Chondrocyte (in vitro differentiated cells): Measurements from ENCODE around the gene SDK2. TPM values are rescaled to one million over a fixed set of nuclear protein-coding genes. Genes with fewer than 3 reads are reported as not detected.

Source experiments
- DNase-seq: peaks from one replicate; pipeline ENCODE4 v3.0.0; 2021; ENCODE audit warnings: mixed read lengths, low spot score
- H3K27ac Mint-ChIP-seq: one replicate; pipeline ENCODE4 v1.8.0; 2021; ENCODE audit warnings: mild to moderate bottlenecking, moderate library complexity, mixed read lengths; ENCODE audit not compliant: unreplicated experiment
- H3K27me3 Mint-ChIP-seq: 2 replicates; pipeline ENCODE4 v1.8.0; 2021; ENCODE audit warnings: low read depth, mixed read lengths
- H3K36me3 Mint-ChIP-seq: 2 replicates; pipeline ENCODE4 v1.8.0; 2021; ENCODE audit warnings: low read depth, mixed read lengths
- H3K4me1 Mint-ChIP-seq: 2 replicates; pipeline ENCODE4 v1.8.0; 2021; ENCODE audit warnings: low read depth, mild to moderate bottlenecking, mixed read lengths
- H3K4me3 Mint-ChIP-seq: one replicate; pipeline ENCODE4 v1.8.0; 2021; ENCODE audit warnings: mild to moderate bottlenecking, moderate library complexity, mixed read lengths; ENCODE audit not compliant: unreplicated experiment
- H3K9me3 Mint-ChIP-seq: 2 replicates; pipeline ENCODE4 v1.8.0; 2021; ENCODE audit warnings: low read depth, mixed read lengths
- total RNA-seq: library from RNA; stranded (reverse); gene quantifications from 3 replicates; pipeline ENCODE4 v1.2.1, GENCODE V29; 2021
- TF ChIP-seq, protein P1 (sequence below): fragments of 200-600 bp; sonication (generic); IDR thresholded peaks from 2 replicates; pipeline ENCODE4 v1.5.0; 2021; ENCODE audit warnings: antibody characterized with exemption, mild to moderate bottlenecking, moderate library complexity

SDK2 gene
- total RNA-seq, 1 donor from 2014 or later = 15.8 TPM

DNA sequence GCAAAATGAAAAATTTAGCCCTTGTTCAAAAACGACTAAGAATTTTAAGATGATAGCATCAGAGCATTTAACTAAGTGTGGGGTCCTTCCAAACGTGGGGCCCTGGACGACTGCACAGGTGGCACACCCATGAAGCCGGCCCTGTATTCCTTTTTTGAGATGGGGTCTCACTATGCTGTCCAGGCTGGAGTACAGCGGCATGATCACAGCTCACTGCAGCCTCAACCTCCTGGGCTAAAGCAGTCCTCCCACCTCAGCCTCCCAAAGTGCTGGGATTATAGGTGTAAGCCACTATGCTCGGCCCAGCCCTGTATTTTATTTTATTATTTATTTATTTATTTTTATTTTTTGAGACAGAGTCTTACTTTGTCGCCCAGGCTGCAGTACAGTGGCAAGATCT, 241.8 kb downstream of the SDK2 start:
- H3K27me3 Mint-ChIP-seq = no peaks in the 10 kb centered on the region

DNA sequence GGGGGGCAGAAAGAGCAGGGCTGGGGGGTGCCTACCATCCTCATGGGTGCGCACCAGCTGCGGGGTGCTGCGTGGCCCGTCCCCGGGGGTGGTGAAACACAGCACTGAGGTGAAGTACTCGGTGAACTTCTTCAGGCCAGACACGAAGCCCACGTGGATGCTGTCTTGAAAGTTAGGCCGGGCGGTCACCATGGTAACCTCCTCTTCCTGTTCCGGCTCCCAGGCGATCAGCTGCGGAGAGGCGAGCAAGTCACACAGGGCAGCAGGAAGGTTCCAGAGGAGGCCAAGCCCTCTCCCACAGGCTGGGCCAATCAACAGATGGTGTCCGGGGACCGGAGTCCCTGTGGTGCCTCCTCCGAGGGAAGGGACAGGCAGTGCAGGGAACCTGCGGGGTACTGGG, 242.3 kb downstream of the SDK2 start:
- Mint-ChIP-seq H3K27ac (no peak overlapping the region), H3K4me1 (peaks cover 9% of the 10 kb centered on the region), H3K36me3 (peaks cover 18% of the 10 kb centered on the region), H3K9me3 (no peaks in the 10 kb centered on the region), H3K27me3 (no peaks in the 10 kb centered on the region), H3K4me3 (no peak overlapping the region)
- TF ChIP-seq, protein P1, sequence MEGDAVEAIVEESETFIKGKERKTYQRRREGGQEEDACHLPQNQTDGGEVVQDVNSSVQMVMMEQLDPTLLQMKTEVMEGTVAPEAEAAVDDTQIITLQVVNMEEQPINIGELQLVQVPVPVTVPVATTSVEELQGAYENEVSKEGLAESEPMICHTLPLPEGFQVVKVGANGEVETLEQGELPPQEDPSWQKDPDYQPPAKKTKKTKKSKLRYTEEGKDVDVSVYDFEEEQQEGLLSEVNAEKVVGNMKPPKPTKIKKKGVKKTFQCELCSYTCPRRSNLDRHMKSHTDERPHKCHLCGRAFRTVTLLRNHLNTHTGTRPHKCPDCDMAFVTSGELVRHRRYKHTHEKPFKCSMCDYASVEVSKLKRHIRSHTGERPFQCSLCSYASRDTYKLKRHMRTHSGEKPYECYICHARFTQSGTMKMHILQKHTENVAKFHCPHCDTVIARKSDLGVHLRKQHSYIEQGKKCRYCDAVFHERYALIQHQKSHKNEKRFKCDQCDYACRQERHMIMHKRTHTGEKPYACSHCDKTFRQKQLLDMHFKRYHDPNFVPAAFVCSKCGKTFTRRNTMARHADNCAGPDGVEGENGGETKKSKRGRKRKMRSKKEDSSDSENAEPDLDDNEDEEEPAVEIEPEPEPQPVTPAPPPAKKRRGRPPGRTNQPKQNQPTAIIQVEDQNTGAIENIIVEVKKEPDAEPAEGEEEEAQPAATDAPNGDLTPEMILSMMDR = no peak
- DNase-seq = peak; percentile 80

More for the DNA sequence above, 241.8 kb downstream of the SDK2 start:
- H3K4me1 Mint-ChIP-seq = peaks cover 4% of the 10 kb centered on the region
- no peak overlapping the region for H3K4me3 Mint-ChIP-seq
- no peak for DNase-seq
- H3K27ac Mint-ChIP-seq = no peak overlapping the region
- TF ChIP-seq, protein P1 = no peak
- H3K36me3 Mint-ChIP-seq = peaks cover 15% of the 10 kb centered on the region
- H3K9me3 Mint-ChIP-seq = no peaks in the 10 kb centered on the region

DNA sequence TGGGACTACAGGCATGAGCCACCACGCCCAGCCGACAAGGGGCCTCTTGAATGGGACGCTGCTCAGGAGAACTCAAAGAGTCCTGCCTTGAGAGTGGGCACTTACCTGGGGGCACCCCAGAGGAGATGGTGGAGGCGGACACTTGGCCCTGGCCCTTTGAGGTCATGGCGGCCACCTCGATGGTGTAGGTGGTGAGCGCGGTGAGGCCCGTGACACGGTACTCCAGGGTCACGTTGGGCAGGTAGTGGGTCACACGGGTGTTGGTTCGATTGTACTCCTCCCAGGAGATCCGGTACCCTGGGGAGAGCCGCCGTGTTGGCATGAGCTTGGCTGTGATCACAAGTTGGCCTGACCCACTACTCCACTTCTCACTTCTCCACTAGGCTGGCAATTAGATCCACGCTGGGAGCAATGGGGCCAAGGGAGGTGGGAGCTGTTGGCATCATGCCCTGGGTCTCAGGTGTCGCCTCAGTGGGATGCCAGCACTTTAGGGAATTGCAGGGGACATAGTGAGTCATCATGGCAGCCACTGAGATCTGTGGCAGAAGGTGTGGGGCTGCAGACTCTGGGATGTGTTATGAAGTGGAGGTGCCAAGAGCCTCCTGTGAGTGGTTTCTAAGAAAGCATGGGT, 243.2 kb downstream of the SDK2 start:
- Mint-ChIP-seq H3K27ac (no peak overlapping the region), H3K9me3 (no peaks in the 10 kb centered on the region), H3K4me1 (peaks cover 15% of the 10 kb centered on the region), H3K36me3 (peaks cover 16% of the 10 kb centered on the region), H3K4me3 (no peak overlapping the region), H3K27me3 (no peaks in the 10 kb centered on the region)
- TF ChIP-seq, protein P1 = no peak
- DNase-seq = peak; percentile 86

DNA sequence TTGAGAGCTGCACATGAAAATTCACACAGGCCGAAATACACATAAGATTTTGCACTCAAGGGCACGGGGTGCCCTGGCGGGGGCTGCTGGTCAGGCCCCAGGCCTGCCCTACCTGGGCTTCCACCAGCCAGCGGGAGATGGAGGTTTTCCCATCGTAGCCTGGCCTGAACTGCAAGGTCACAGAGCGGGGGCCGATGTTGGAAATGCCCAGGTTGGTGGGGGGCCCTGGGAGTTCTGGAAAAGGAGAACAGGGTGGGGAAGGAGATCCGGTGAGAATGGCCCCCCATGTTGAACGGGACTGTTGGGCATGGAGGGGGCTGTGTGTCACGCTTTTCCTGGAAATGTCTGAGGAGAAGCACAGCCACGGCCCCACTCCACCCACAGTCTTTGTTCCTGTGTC, 245.2 kb downstream of the SDK2 start:
- Mint-ChIP-seq H3K4me1 (peaks cover 15% of the 10 kb centered on the region), H3K27me3 (no peaks in the 10 kb centered on the region), H3K4me3 (no peak overlapping the region), H3K9me3 (no peaks in the 10 kb centered on the region), H3K27ac (no peak overlapping the region), H3K36me3 (peaks cover 12% of the 10 kb centered on the region)
- DNase-seq = peak; percentile 72
- TF ChIP-seq, protein P1 = no peak

DNA sequence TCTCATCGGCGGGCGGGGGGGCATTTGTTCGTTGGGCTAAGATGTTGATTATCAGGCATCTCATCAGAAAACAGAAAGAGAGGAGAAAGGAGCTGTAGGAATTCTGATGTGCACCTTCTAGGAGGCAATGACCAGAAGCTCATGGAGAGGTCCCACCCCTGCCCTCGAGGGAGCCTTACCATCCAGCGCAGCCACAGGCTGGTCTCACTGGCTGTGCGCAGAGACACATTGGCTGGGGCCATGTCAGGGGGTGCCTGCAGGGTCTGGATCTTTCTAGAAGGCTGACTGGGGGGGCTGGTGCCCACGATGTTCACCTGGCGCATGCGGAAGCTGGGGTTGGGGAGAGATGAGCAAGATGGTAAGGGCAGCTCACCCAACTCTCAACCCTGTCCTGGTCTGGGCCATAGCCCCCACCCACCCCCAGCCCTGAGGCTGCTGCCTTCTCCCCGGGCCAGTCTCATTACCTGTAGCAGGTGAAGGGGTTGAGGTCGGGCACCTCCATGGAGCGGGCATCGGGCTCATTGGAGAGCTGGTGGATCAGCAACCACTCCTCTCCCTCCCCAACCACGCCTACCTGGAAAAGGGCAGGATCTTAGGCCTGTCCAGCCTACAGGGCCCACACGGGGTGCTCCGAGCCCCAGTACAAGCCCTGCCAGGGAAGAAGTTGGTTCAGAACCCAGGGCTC, 246.2 kb downstream of the SDK2 start:
- Mint-ChIP-seq H3K27me3 (no peaks in the 10 kb centered on the region), H3K4me1 (peaks cover 15% of the 10 kb centered on the region), H3K9me3 (no peaks in the 10 kb centered on the region), H3K27ac (no peak overlapping the region), H3K36me3 (peaks cover 14% of the 10 kb centered on the region), H3K4me3 (no peak overlapping the region)
- TF ChIP-seq, protein P1 = no peak
- peak; percentile 76 for DNase-seq
